GM18507 (cell line): ENCODE measurements around the gene CCDC85C.

ENCODE experiments used
- DNase-seq: peaks from one replicate; pipeline ENCODE4 v3.0.0; 2011; ENCODE audit warnings: low read depth; ENCODE audit not compliant: insufficient read length; ENCODE audit errors: extremely low spot score
- FAIRE-seq: peaks from 2 replicates; lab custom pipeline; 2011; peaks lifted over from hg19 to GRCh38; lab: Jason Lieb, UNC

Gene CCDC85C

DNA sequence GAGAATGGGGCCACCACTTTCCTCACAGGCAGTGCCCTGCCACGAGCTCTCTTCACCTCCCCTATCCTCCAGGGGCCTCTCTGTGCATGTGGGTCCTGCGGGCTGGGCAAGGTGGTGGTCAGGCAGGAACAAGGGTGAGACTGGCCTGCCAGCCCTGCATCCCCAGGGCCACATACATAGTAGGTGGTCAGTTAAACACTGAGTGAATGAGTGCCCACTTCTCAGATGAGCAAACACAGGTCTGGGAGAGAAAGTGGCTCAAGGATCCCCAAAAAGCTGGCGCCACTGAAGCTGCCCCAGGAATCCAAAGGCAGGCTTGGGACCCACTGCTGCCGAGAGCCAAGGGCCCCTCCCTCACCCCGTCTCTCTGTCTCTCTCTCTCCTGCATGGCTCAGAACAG lies 71.7 kb downstream of the CCDC85C start:
- FAIRE-seq (no peak), DNase-seq (no peak)

DNA sequence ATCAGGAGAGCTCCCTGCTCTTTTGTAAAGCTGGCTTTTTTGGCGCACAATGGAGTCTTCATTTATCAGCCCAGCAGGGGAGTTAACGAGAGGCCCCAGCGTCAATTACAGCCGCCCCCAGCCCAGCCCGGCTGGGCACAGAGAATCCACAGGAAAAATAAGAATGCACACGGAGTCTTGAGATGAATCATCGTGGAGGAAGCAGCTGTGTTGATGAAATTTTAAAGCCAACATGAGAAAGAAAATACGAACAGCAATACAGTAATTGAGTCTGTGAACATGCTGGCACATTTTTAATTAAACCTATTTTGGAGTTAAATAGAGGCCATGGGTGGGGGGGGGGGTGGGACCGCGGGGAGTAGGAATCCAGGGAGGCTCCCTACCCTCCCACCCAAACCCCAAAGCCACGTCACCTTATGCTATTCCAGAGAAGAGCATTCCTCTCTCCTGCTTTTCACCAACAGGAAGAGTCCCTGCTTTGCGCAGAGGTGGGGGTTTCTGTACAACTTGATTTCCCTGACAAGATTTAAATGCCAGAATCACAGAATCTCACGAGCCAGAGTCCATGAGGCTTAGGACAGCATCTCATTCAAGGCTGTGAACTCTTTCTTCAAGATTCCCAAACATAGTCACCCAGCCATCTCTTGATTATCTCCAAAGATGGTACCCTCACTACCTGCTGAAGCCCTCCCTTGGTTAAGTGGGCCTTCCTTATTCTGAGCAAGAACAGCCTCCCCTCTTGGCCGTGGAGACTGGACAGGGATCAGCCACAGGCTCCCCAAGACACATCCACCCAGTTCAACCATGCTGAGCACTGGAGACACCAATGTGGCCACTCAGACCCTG lies 72.5 kb downstream of the CCDC85C start:
- DNase-seq = no peak
- FAIRE-seq = no peak

DNA sequence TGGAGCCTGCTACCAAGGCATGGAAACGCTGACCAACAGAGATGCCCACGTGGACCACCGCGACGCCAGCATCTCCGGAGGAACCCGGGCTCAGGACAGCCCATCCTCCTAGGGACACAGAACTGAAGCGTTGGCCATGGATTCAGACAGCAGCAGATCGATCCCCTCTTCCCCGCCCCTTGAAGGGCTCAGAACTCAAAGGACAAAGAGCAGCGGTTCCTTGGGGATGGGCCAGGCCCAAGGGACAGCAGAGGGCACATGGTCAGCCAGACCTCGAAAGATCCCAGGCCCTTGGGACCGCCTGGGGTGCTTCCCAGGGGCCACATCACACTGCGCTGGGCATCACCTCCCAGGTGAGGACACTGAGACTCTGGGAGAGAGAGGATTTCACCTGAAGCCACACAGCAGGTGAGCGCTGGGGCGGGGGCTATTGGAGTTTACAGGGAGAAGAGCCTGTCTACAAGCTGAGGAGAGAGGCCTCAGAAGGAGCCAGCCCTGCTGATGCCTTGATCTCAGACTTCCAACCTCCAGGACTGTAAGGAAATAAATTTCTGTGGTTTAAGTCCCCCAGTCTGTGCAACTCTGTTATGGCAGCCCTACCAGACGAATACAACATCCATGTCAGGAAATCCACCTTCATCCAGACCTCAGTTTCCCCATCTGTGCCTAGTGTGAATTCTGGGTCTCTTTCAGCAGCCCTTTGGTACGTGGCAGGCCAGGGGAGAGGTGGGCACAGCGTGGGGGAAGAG lies 73.4 kb downstream of the CCDC85C start:
- DNase-seq (no peak), FAIRE-seq (no peak)

DNA sequence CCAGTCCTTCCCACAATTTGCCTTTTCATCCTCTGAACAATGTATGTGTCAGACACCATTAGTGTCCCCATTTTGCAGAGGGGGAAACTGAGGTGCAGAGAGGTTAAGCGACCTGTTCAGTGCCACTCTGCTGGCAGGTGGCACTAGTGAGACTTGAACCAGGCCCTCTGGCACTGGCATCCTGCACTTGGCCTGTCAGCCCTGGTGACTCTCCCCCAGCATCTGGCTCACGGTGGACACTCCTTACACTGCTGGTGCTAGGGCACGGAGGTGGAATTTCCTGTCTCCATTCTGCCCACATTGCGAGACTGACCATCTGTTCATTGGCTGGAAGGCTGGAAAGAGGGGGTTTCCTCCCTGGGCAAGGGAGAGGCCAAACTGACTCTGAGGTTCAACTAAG lies 74.1 kb downstream of the CCDC85C start:
- no peak for DNase-seq
- no peak for FAIRE-seq

DNA sequence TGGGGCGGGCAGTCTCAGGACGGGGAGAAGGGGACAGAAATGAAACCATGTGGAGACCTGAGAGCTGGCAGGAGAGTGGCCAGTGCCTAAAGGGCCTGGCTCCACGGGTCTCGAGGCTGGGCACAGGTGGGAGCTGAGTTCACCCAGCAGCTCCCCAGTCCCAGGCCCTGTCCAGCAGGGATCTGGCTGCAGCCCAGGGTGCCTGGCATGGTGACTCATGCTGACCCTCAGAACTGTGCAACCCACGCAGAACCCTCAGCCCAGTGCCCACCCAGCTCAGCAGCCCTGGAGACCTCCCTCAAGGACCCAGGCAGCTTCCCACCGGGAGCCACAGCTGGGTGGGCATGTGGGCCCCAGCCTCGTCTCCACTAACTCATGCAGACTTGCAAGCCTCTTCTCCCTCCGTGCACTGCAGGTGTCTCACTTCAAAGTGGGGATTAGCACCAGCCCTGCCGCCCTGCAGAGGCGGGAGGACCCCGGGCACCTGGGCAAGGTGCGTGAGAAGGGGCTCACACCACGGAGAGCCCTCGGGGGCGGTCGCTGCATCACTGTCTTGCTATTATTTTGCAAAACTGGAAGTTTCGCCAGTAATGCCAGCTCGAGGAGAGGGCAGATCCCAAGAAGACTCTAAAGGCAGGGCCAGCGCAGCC lies 76.5 kb downstream of the CCDC85C start:
- DNase-seq = no peak
- FAIRE-seq = no peak

DNA sequence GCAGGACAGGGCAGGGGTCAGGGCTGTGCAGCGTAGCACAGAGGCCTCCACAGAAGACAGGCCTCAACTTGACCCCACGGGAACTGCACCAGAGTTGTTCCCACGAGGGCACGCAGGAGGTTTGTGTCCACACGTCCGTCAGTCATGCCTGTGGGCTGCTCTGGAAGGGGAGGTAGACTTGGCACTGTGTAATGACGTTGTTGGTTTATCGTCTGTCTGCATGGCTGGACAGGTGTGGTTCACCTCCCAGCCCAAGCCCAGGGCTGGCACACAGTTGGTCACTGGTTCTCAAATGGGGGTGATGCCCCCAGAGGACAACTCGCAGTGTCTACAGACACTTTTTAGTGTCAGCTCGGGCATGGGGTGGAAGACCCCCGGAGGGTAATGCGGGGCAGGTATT lies 77.0 kb downstream of the CCDC85C start:
- FAIRE-seq = no peak
- DNase-seq = no peak

DNA sequence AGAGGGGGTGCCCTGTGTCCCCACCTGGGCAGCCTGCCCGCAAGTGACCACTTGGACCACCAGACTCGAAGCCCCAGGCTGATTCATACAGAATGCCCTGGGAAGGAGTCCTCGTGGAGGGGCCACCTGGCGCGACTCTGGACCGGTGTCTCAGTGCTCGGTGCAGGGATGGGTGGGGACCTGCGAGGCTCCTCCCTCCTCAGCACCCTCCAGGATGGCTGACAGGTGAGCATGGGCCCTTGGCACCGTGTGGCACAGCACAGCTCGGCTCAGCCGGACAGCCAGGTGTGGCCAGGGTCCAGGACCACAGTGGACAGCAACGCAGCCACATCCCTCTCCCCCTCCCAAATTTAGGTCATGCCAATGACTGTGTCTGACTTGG lies 78.3 kb downstream of the CCDC85C start:
- FAIRE-seq (no peak), DNase-seq (no peak)

DNA sequence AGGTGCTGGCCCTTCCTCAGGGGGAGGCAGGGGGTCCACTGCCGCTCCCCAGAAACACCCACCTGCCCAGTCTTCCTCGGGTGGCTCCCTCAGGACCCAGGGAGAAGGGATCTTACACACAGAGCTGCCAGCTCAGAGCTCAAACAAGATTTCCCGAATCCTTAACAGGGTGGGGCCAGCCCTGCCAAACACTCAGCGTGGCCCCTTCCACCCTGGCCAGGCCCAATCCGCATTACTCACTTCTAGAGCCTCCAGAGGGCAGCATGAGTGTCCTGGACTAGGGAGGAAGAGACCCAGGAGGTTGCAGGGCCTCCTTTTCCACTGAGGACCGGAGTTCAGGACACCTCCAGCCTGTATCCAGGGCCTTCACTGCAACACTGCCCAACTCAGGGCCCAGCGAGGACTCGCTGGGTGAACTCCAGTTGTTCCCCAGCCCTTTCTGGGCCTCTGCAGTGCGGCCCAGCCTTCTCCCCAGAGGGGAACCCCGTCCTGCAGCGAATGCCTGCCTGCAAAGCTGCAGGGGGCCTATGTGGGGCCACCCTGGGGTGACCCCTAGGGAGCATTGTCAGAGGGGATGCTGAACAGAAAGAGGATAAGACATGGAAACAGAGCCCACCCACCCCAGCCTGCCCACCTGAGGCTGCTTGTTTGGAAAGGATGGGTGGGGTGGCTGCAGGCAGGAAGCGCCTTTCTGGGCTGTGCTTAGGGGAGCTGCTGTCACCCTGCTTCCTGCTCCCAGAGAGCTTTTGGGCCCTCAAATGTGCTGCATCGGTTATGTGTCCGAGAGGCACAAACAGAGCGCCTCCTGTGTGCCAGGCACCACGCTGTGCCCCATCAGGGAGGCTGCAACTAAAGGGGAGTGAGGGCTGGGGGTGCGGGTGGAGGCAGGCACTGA lies 79.0 kb downstream of the CCDC85C start:
- DNase-seq (no peak), FAIRE-seq (no peak)

DNA sequence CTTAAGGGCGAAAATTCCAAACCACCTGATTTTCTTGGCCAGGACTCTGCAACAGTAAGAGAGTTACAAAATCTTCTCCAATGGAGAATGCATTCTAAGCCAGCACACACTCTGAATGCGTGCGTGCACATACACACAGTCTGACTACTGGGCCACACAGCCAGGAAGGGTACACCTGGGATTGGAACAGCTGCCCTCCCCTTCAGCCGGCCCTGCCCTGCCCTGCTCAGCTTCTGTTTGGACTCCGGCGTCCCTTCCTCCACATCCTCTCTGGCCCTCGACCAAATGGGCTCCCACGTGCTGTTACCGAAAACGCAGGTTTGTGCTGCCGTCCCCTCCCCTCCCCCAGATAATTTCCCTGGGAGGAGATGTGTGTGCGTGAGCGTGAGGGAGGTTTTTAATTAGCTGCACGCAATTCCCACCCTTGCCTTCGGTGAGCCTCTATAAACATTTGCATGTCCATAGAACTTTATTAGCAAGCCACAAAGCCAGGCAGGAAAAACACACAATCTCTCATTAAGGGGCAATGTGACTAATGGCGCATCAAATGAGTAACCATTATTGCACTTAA lies 79.8 kb downstream of the CCDC85C start:
- FAIRE-seq = no peak
- no peak for DNase-seq

DNA sequence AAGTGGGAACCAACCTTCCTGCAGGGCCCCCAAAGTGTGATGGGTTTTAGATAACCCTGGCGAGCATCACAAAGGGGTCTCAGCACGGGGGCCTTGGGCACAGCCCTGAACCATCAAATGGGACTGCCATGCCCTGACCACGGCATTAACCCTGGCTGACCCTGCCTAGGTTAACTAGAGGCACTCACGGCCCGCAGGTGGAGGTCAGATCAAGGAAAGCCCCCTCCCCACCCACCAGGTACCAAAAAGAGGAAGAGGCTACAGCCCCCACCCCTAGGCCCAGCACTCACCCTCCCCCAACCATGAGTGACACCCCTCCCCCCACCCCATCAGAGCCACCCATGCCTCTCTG lies 80.3 kb downstream of the CCDC85C start:
- FAIRE-seq = no peak
- DNase-seq = no peak

DNA sequence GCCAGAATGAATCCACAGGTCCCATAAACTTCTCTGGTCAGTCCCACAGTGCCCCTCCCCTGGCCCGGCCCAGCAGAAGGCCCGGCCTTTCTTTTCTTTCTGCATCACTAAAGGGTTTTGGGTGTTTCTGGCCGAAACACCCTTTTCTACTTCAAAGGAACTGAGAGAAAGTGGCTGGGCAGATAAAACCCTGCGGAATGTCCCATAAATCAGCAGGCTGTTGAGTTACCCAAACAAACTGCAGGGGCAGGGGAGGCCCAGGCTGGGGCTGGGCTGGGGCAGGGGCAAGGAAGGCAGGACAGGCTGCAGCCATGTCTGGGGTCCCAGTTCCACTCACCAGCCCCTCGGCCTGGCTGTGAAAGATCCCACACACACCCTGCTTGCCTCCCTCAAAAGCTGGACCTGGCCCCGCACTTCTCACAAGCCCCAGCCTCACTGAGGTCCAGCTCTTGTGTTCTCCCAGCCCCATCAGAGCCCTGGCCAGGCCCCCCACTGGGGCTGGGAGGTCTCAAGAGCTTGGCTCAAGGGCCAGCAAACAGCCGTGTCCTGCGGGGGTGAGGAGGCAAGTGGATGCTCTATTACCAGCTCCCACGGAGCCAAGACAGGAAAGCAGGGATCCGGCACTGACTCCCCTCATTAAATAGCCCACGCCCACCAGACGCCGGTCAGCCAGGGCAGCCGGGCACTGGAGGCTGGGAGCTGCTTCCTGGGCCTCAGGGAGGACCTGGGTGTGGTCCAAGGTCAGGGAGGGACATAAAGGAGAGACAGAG lies 80.9 kb downstream of the CCDC85C start:
- DNase-seq = no peak
- no peak for FAIRE-seq

DNA sequence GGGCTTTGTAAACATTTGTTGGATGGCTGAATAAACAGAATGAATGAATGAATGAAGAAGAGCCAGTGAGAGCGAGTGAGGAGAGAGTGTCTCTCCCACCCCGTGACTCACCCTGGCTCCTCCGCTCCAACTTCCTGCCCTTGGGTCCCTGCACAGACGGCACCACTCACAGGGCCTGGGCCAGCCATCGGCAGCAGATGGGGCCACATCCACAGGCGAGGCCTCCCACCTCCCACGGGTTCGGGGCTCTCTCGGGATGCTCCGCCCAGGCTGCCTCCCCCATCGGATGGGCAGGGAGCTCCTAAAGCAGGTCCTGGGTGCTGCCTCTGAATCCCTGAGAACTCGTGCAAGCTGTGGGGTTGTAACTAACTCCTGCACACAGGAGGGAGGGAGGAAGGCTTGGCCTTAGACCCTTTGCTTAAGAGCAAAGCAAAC lies 81.5 kb downstream of the CCDC85C start:
- no peak for DNase-seq

DNA sequence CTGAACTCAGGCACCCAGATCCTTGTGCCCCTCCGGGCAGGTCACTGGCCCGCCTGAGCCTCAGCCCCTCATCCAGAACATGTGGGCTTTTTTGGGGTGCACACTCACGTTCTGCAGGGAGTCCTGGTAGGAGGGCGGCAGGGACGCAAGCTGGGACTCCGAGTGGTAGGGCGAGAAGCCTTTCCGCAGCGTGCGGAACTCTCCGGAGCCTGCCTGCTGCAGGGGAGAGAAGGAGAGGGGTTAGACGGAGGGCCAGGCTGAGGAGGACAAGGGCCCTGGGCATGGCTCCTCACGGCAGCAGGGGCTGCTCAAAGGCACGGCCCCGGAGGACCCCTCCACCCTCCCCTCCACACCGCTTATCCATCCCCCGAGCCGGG lies 82.0 kb downstream of the CCDC85C start:
- DNase-seq (no peak), FAIRE-seq (no peak)

More for the DNA sequence above, 81.5 kb downstream of the CCDC85C start:
- FAIRE-seq = no peak

DNA sequence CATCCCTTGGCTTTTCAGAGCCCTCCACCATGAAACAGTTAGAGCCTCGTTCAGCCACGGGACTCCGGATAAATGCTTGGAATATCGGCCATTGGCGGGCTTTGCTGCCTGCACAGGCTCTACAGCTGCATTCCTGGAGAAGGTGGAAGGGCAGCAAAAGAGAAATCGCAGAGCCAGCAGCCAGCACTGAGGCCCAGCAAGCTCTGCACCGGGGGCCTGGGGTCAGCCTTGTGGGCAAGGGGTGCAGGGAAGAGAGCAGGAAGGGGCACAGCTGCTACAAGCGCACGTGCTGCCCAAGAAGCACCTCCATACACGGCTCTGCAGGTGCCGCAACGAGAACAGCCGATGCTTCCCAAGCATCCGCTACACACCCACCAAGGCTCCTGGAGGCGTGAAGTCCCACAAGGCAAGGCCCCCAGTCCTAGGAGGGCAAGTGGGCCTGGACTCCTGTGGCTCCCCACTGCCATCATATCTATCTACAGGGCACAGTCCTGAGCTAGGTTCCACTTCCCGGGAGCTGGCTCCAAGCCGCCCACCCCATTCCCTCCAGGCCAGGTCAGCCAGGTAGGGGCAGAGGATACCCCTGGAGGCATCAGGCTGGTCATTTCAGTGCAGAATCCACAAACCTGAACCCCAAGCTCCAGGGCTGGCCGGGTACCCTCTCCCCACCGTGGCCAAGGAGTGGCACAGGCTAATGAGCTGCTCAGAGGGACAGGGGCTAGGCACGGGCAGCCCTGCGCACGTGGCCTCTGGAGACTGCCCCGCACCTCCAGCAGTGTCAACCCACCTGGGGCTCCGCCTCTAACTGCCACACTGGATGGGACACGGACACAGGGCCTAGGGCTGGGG lies 82.6 kb downstream of the CCDC85C start:
- FAIRE-seq (no peak), DNase-seq (no peak)

DNA sequence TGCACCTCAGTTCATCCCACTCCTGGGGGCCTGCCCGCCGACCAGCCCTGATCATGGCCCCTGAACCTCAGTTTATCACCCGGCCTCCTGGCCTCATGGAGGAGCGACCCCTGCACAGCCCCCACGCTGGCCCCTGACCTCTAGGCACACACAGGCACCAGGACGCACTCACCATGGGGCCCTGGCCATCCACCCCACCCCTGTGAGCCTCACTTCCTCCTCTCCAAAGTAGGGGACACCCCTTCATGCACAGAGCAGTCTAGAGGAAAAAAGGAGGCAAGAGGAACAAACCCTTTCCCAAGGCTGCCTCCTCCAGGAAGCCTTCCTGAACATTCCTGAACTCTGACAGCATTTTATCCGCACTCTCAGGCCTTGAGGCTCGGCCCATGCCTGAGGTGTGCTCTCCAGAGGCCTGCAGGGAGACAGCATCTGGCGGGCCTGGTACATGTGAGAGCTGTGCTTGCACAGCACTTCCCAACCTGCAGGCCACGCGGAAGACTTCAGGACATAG lies 83.4 kb downstream of the CCDC85C start:
- DNase-seq (no peak), FAIRE-seq (no peak)

DNA sequence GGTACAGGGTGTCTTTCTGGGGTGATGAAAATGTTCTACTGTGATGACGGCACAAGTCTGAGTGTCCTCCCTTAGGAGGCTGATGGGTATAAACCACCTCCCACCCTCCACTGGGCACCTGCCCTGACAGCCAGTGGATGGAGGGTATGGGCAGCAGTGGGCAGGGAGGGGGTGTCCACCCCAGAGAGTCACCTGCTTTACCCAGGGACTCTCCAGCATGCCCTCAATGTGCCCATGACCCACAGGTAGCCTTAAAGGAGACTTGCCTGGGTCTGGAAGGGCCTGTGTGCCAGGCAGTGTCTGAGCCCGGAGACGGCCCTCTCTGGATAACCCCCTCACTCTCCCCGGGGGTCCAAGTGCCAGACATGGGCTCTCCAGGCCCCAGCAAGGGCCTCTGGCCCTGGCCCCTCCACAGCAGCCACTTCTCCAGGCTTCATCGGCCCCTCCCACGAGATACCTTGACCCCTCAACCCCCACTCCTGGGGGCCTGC lies 84.0 kb downstream of the CCDC85C start:
- DNase-seq = no peak
- no peak for FAIRE-seq

DNA sequence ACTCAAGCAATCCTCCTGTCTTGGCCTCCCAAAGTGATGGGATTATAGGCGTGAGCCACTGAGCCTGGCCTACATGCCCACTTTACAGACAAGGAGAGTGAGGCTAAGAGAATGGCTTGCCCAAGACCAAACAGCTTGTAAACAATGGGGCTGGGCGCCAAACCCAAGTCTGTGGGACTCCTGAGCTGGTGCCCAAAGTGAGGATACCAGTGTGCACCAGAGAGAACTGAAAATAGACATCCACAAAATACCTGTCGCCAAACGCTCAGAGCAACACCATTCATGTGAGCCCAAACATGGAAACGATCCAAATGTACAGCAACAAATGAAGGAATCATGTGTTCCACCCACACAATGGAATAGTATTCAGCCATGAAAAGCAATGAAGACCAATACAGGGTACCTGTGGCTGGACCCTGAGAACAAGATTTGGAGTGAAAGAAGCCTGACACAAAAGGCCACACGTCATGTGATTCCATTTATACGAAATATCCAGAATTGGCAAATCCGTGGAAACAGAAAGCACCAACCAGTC lies 84.6 kb downstream of the CCDC85C start:
- no peak for FAIRE-seq
- DNase-seq = no peak
